Body of pancreas (tissue), 4 donors: ENCODE results near the gene ADGRD1.

ENCODE experiments used
- POLR2A ChIP-seq, 3 donors: fragments of 450-650 bp; IDR thresholded peaks; one replicate each; pipeline ENCODE4 v1.6.1; 2016; ENCODE audit warnings: antibody characterized with exemption in 3 of 3, mild to moderate bottlenecking in 2 of 3
- TF ChIP-seq, protein P1 (sequence below), 7 experiments: fragments of 450-650 bp in 4 of 7; fragments of 200-600 bp in 3 of 7; sonication (generic) in 3 of 7; IDR thresholded peaks; one replicate each; pipeline ENCODE4 v1.5.1; 2016 to 2019; ENCODE audit warnings: antibody characterized with exemption in 7 of 7

DNA sequence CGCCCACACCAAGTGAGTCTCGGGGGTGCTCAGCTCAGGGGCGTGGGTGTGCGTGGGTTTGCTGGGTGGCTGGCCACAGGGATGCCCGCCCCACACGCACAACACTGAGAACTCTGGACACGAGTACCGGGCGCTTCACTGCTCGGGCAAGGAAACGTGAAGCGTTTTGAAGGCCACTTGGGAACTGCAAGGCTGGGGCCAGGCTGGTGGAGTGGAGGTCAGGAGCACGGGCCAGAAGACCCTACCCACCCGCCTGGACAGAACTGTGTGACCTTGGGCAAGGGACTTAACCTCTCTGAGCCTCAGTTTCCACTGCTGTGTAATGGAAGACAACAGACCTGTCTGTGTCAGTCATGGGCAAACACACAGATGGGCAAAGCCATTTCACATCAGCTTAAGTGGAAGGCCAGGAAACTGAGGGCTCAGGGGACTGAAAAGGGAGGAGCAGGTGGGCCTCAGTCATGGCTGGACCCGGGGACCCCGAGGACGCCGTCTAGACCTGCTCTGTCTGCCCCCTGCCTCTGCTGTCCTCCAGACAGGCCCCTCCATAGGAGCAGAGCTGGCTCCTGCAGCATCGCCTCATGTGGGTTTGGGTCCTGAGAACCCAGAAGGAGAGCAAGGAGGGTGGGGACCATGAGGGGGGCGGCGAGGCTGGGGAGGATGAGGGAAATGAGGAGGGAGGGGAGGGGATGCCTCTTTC is 52.5 kb downstream of the ADGRD1 start:
- TF ChIP-seq, protein P1, sequence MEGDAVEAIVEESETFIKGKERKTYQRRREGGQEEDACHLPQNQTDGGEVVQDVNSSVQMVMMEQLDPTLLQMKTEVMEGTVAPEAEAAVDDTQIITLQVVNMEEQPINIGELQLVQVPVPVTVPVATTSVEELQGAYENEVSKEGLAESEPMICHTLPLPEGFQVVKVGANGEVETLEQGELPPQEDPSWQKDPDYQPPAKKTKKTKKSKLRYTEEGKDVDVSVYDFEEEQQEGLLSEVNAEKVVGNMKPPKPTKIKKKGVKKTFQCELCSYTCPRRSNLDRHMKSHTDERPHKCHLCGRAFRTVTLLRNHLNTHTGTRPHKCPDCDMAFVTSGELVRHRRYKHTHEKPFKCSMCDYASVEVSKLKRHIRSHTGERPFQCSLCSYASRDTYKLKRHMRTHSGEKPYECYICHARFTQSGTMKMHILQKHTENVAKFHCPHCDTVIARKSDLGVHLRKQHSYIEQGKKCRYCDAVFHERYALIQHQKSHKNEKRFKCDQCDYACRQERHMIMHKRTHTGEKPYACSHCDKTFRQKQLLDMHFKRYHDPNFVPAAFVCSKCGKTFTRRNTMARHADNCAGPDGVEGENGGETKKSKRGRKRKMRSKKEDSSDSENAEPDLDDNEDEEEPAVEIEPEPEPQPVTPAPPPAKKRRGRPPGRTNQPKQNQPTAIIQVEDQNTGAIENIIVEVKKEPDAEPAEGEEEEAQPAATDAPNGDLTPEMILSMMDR (IDR thresholded peaks at IDR 0.05) = no peak
- no peak for TF ChIP-seq POLR2A (IDR thresholded peaks at IDR 0.05)
